ENCODE data around the gene STXBP3. TPM values are rescaled to one million over a fixed set of nuclear protein-coding genes. Genes with fewer than 3 reads are reported as not detected.

The STXBP3 gene
- total and polyA plus RNA-seq, 2 of the 8 experiments (the other 6 are each of a cell fraction or from before 2014, with no cell fraction given), result 6.0 to 38.5 TPM

GRCh38 chr1:108824051-108824450 is 77.6 kb downstream of the STXBP3 start:
- no peak for FAIRE-seq
- CTCF ChIA-PET (ENCODE audit: partially characterized antibody), result interaction anchor here (2.1 to 12.5 kb wide), 2 partner anchors 73 to 218 kb away, joined by 4 to 160 read pairs; partner anchors contain the start of gene WDR47

More at GRCh38 chr1:108824051-108824450, 77.6 kb downstream of the STXBP3 start:
- H2BK120ac ChIP-seq (replicated peaks; ENCODE audit: low read depth, low read length), result no peak overlapping the region
- H2BK15ac ChIP-seq (ENCODE audit: low read length), result no peak overlapping the region
- H3K79me1 ChIP-seq (ENCODE audit: low read depth, low read length), result no peaks in the 10 kb centered on the region
- H4K5ac ChIP-seq (ENCODE audit: insufficient read length, low read depth, low read length), result no peak overlapping the region
- no peaks in the 10 kb centered on the region for H3K79me2 ChIP-seq (ENCODE audit: control insufficient read depth in 1 of 2, insufficient read depth in 2 of 2, low read length in 2 of 2)
- H4K91ac ChIP-seq (replicated peaks; ENCODE audit: insufficient read length, low read length), result no peak overlapping the region
- no peak overlapping the region for H3K9ac ChIP-seq (replicated peaks in 1 of 4; ENCODE audit: extremely low read depth in 1 of 4, low read depth in 3 of 4, low read length in 3 of 4)
- H3K56ac ChIP-seq (replicated peaks; ENCODE audit: insufficient read length, low read depth, low read length), result no peak overlapping the region
- H2AK5ac ChIP-seq (ENCODE audit: low read depth, low read length), result no peak overlapping the region
- H3K4me2 ChIP-seq (ENCODE audit: insufficient read depth in 1 of 2, low read depth in 2 of 2, low read length in 2 of 2), result no peak overlapping the region
- no peak overlapping the region for H3K23ac ChIP-seq (ENCODE audit: insufficient read length)
- no peaks in the 10 kb centered on the region for H3K23me2 ChIP-seq (ENCODE audit: low read depth, low read length)
- no peaks in the 10 kb centered on the region for H4K20me1 ChIP-seq (replicated peaks in 1 of 2; ENCODE audit: control insufficient read depth in 1 of 2, insufficient read depth in 2 of 2, low read length in 2 of 2)
- H3K36me3 ChIP-seq (ENCODE audit: control insufficient read depth in 2 of 4, insufficient read depth in 4 of 4, low read length in 3 of 4), result no peaks in the 10 kb centered on the region
- no peak overlapping the region for H2BK12ac ChIP-seq (ENCODE audit: low read depth, low read length)
- no peak overlapping the region for H4K8ac ChIP-seq (ENCODE audit: extremely low read depth, insufficient read depth, low read length)
- no peaks in the 10 kb centered on the region for H3K27me3 ChIP-seq (replicated peaks in 1 of 4; ENCODE audit: control insufficient read depth in 3 of 4, extremely low read depth in 1 of 4, insufficient read depth in 3 of 4, low read length in 3 of 4)
- POLR2A ChIA-PET (ENCODE audit: partially characterized antibody), result no interaction called here
- H3K4me3 ChIP-seq (ENCODE audit: extremely low read depth in 1 of 4, insufficient read depth in 2 of 4, low read depth in 3 of 4, low read length in 4 of 4), result no peak overlapping the region
- H3K18ac ChIP-seq (ENCODE audit: extremely low read depth, low read length), result no peak overlapping the region
- H3K14ac ChIP-seq (ENCODE audit: insufficient read length), result no peak overlapping the region
- DNase-seq (ENCODE audit: low read depth in 1 of 2, low spot score in 2 of 2), result no peak
- H3K27ac ChIP-seq (ENCODE audit: low read depth, low read length), result no peak overlapping the region
- peaks cover 0 to 2% (median under 1%) of the 10 kb centered on the region in 4 experiments; a peak in 3 of 7 replicates for H3K4me1 ChIP-seq (replicated peaks in 1 of 4; ENCODE audit: control insufficient read depth in 3 of 4, insufficient read depth in 4 of 4, low read length in 3 of 4)
- no peak overlapping the region for H3K4ac ChIP-seq (replicated peaks; ENCODE audit: insufficient read length, low read depth, low read length)
- H2AFZ ChIP-seq (ENCODE audit: low read length), result no peak overlapping the region
- H2BK5ac ChIP-seq (ENCODE audit: low read depth, low read length), result no peak overlapping the region
- WGBS, 2 experiments (ENCODE audit: extremely low coverage in 1 of 2, insufficient coverage in 1 of 2, insufficient read length in 1 of 2, insufficient replicate concordance in 2 of 2, low coverage in 1 of 2, low lambda C conversion rate in 2 of 2, missing lambda C conversion rate in 1 of 2), result 89% methylated on average over 3 of the region's 3 CpGs; no CpG with 5 or more reads in 1 of the 2 experiments
- no peak overlapping the region for H2BK20ac ChIP-seq (ENCODE audit: low read length)
- no peak for TF ChIP-seq CHD1 (IDR thresholded peaks at IDR 0.05; ENCODE audit: low read depth, low read length)
- TF ChIP-seq BCL11A (IDR thresholded peaks at IDR 0.05; ENCODE audit: low read depth in 2 of 2, low read length in 2 of 2), result no peak
- TF ChIP-seq KDM4A (IDR thresholded peaks at IDR 0.05; ENCODE audit: low read depth, low read length, severe bottlenecking), result no peak
- TF ChIP-seq GTF2F1 (IDR thresholded peaks at IDR 0.05; ENCODE audit: borderline replicate concordance, low read depth, low read length), result no peak
- no peak for TF ChIP-seq HDAC2 (IDR thresholded peaks at IDR 0.05; ENCODE audit: borderline replicate concordance in 1 of 2, low read depth in 2 of 2, low read length in 2 of 2)
- TF ChIP-seq ZNF274 (IDR thresholded peaks at IDR 0.05; ENCODE audit: borderline replicate concordance, extremely low read depth, low read length), result no peak
- TF ChIP-seq USF2 (IDR thresholded peaks at IDR 0.05; ENCODE audit: low read length), result no peak
- TF ChIP-seq SIRT6 (IDR thresholded peaks at IDR 0.05; ENCODE audit: low read length), result no peak
- no peak for TF ChIP-seq BRCA1 (IDR thresholded peaks at IDR 0.05; ENCODE audit: low read depth, low read length)
- TF ChIP-seq TAF1 (IDR thresholded peaks at IDR 0.05; ENCODE audit: low read depth, low read length), result no peak
- H3K9me3 ChIP-seq (ENCODE audit: insufficient read depth in 2 of 2, low read depth in 1 of 2, low read length in 1 of 2), result no peaks in the 10 kb centered on the region
